Ovary (tissue), 3 donors: Measurements from ENCODE around the gene DNHD1.

Experiments used
- POLR2A ChIP-seq: fragments of 450-650 bp; IDR thresholded peaks from one replicate; pipeline ENCODE4 v1.6.1; 2017; ENCODE audit warnings: antibody characterized with exemption, mild to moderate bottlenecking, moderate library complexity
- TF ChIP-seq, protein P1 (sequence below), 3 donors: fragments of 450-650 bp in 2 of 3; fragments of 200-600 bp in 1 of 3; IDR thresholded peaks; one replicate each; pipeline versions ENCODE4 v1.5.1 to v1.8.0; 2016 to 2022; ENCODE audit warnings: antibody characterized with exemption in 3 of 3, mild to moderate bottlenecking in 1 of 3
- donor health status: DM: no; HTN: no; CAD: no.

DNA sequence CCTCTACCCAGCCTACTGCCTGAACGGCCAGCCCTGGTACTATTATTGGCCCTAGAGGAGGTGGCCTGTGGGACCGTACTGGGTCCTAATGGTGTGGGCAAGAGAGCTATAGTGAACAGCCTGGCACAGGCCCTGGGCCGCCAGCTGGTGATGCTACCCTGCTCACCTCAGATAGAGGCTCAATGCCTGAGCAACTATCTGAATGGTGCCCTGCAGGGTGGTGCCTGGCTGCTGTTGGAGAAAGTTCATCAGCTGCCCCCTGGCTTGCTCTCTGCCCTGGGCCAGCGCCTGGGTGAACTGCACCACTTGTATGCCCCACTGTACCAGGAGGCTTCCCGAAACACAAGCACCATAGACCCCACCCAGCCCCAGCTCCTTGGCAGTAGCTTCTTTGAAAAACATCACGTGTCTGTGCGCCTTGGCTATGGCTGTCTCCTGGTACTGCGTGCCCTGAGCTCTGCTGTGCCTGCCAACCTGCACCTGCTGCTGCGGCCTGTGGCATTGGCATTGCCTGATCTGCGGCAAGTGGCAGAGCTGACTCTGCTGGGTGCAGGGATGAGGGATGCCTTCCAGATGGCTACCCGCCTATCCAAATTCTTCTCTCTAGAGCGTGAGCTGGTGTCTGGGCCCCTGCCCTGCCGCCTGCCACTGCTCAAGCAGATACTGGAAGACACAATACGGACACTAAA, 49.0 kb downstream of the DNHD1 start:
- TF ChIP-seq, protein P1, sequence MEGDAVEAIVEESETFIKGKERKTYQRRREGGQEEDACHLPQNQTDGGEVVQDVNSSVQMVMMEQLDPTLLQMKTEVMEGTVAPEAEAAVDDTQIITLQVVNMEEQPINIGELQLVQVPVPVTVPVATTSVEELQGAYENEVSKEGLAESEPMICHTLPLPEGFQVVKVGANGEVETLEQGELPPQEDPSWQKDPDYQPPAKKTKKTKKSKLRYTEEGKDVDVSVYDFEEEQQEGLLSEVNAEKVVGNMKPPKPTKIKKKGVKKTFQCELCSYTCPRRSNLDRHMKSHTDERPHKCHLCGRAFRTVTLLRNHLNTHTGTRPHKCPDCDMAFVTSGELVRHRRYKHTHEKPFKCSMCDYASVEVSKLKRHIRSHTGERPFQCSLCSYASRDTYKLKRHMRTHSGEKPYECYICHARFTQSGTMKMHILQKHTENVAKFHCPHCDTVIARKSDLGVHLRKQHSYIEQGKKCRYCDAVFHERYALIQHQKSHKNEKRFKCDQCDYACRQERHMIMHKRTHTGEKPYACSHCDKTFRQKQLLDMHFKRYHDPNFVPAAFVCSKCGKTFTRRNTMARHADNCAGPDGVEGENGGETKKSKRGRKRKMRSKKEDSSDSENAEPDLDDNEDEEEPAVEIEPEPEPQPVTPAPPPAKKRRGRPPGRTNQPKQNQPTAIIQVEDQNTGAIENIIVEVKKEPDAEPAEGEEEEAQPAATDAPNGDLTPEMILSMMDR (IDR thresholded peaks at IDR 0.05): no peak
- no peak for TF ChIP-seq POLR2A
